Measurements from ENCODE around the gene NUDT4B. TPM values are rescaled to one million over a fixed set of nuclear protein-coding genes. Genes with fewer than 3 reads are reported as not detected.
"Not testable (repeated sequence)": the region's sequence is repeated elsewhere in the genome, so short reads cannot be mapped to it uniquely, and the experiment has no call there.

NUDT4B gene
- total RNA-seq, 1 experiment from 2014 or later: not detected

DNA sequence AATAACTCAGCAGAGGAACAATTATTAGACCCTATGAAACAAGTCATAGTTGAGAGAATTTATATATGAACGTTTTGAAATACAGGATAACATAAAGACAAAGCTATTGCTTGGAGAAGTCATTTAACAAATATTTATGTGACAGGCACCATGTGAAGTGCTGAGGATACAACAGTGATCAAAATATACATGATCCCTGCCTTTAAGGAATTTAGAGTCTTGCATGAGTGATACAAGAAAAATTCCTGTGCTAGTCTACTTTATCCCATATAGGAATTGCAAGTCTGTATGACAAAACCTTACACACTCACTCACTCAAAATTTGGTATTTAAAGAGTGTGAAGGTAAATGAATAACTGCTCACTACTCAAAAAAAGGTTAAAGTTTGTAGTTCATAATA, 25.5 kb downstream of the NUDT4B start:
- not testable (repeated sequence) for H3K14ac ChIP-seq (ENCODE audit: insufficient read depth, low read length); H2BK12ac ChIP-seq (ENCODE audit: insufficient read length, low read depth, low read length); H2BK120ac ChIP-seq (ENCODE audit: low read depth, low read length, poor library complexity, severe bottlenecking); H2BK15ac ChIP-seq (ENCODE audit: low read depth, low read length); H3K23me2 ChIP-seq (ENCODE audit: insufficient read length, low read depth, low read length, poor library complexity, severe bottlenecking); H3K9ac ChIP-seq (ENCODE audit: extremely low read depth, insufficient read length, low read length); H4K8ac ChIP-seq (replicated peaks; ENCODE audit: insufficient read length, low read depth, low read length); H2AFZ ChIP-seq (ENCODE audit: low read length); H3K4ac ChIP-seq (ENCODE audit: low read depth, low read length); H3K18ac ChIP-seq (ENCODE audit: insufficient read length, low read depth, low read length); H2AK5ac ChIP-seq (ENCODE audit: insufficient read length, low read length); H3K4me1 Mint-ChIP-seq; H4K91ac ChIP-seq (ENCODE audit: insufficient read length, low read depth, low read length); H3K79me2 ChIP-seq (ENCODE audit: insufficient read depth, low read length); H3K27ac Mint-ChIP-seq; H3K4me2 ChIP-seq (ENCODE audit: insufficient read depth, insufficient read length, low read length); H2BK5ac ChIP-seq (ENCODE audit: insufficient read length, low read length); H3K4me1 ChIP-seq (ENCODE audit: insufficient read depth, low read length); H3K79me1 ChIP-seq (ENCODE audit: insufficient read depth, low read depth, low read length, poor library complexity, severe bottlenecking); H3K56ac ChIP-seq (ENCODE audit: insufficient read length, low read depth, low read length); H4K20me1 ChIP-seq (ENCODE audit: control insufficient read depth, insufficient read depth, insufficient read length); H3K23ac ChIP-seq (ENCODE audit: insufficient read length, low read depth, low read length); H3K36me3 Mint-ChIP-seq (ENCODE audit: insufficient read depth in 1 of 3, low read depth in 3 of 3); H3T11ph ChIP-seq (ENCODE audit: low read length); H3K4me3 Mint-ChIP-seq; H3K27ac ChIP-seq (ENCODE audit: insufficient read length, low read depth, low read length); H3K27me3 Mint-ChIP-seq (ENCODE audit: low read depth); H3K27me3 ChIP-seq (ENCODE audit: insufficient read depth, low read length); H3K9me3 ChIP-seq (ENCODE audit: control insufficient read depth, low read depth, low read length); H4K5ac ChIP-seq (ENCODE audit: insufficient read length, low read depth, low read length); DNase-seq; H3K9me3 Mint-ChIP-seq; H2BK20ac ChIP-seq (ENCODE audit: low read depth, low read length, poor library complexity, severe bottlenecking)
- no CpG with 5 or more reads among the region's 1 CpG for WGBS (ENCODE audit: extremely low coverage, insufficient read length, low lambda C conversion rate)

DNA sequence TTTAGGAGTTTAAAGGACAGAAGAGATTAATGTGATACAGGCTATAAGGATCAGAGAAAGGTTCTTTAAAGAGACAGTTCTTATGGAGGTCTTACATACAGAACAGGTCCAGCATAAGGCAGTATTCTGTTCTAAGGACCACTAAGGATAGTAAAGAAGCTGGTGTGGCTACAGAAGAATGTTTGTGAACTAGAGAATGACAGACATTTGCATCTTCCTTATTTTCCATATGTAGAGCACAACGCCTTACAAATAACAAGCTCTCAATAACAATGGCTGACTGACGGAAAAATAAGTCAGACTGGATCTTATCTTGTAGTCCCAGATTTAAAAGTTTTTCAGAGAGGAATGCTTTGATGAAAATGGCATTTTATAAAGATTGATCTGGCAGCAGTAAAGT, 26.7 kb downstream of the NUDT4B start:
- H2AFZ ChIP-seq (ENCODE audit: low read length); H3K27ac Mint-ChIP-seq; H3K36me3 Mint-ChIP-seq (ENCODE audit: insufficient read depth in 1 of 3, low read depth in 3 of 3); H3K79me1 ChIP-seq (ENCODE audit: insufficient read depth, low read depth, low read length, poor library complexity, severe bottlenecking); H2BK120ac ChIP-seq (ENCODE audit: low read depth, low read length, poor library complexity, severe bottlenecking); H4K8ac ChIP-seq (replicated peaks; ENCODE audit: insufficient read length, low read depth, low read length); H3K4me1 Mint-ChIP-seq; H3K9ac ChIP-seq (ENCODE audit: extremely low read depth, insufficient read length, low read length); H3K23ac ChIP-seq (ENCODE audit: insufficient read length, low read depth, low read length); H2BK12ac ChIP-seq (ENCODE audit: insufficient read length, low read depth, low read length); H3K14ac ChIP-seq (ENCODE audit: insufficient read depth, low read length); H3K4ac ChIP-seq (ENCODE audit: low read depth, low read length); H3K23me2 ChIP-seq (ENCODE audit: insufficient read length, low read depth, low read length, poor library complexity, severe bottlenecking); H4K91ac ChIP-seq (ENCODE audit: insufficient read length, low read depth, low read length); H3K79me2 ChIP-seq (ENCODE audit: insufficient read depth, low read length); H3K4me3 Mint-ChIP-seq; H2BK5ac ChIP-seq (ENCODE audit: insufficient read length, low read length); DNase-seq; H3T11ph ChIP-seq (ENCODE audit: low read length); H2BK15ac ChIP-seq (ENCODE audit: low read depth, low read length); H3K4me2 ChIP-seq (ENCODE audit: insufficient read depth, insufficient read length, low read length); H3K9me3 ChIP-seq (ENCODE audit: control insufficient read depth, low read depth, low read length); H3K27me3 Mint-ChIP-seq (ENCODE audit: low read depth); H3K9me3 Mint-ChIP-seq; H2AK5ac ChIP-seq (ENCODE audit: insufficient read length, low read length); H3K56ac ChIP-seq (ENCODE audit: insufficient read length, low read depth, low read length); H4K20me1 ChIP-seq (ENCODE audit: control insufficient read depth, insufficient read depth, insufficient read length); H3K18ac ChIP-seq (ENCODE audit: insufficient read length, low read depth, low read length); H2BK20ac ChIP-seq (ENCODE audit: low read depth, low read length, poor library complexity, severe bottlenecking); H3K27me3 ChIP-seq (ENCODE audit: insufficient read depth, low read length); H3K4me1 ChIP-seq (ENCODE audit: insufficient read depth, low read length); H3K27ac ChIP-seq (ENCODE audit: insufficient read length, low read depth, low read length); H4K5ac ChIP-seq (ENCODE audit: insufficient read length, low read depth, low read length): not testable (repeated sequence)
- WGBS (ENCODE audit: extremely low coverage, insufficient read length, low lambda C conversion rate): no CpG with 5 or more reads among the region's 2 CpGs
